RKO (cell line): ENCODE measurements around the gene ZNF195.
"Not testable (repeated sequence)": the region's sequence is repeated elsewhere in the genome, so short reads cannot be mapped to it uniquely, and the experiment has no call there.

Experiments
- DNase-seq: peaks from one replicate; pipeline ENCODE4 v3.0.0-alpha.2; 2016; ENCODE audit warnings: low spot score

ZNF195 gene

GRCh38 chr11:3378426-3379423 is at the start of gene ZNF195:
ZNF195 (minus strand) TSS chr11:3379146; CDS start chr11:3379040, 106 bp downstream.
- DNase-seq, result peak; percentile 98

- DNase-seq, result not testable (repeated sequence)
These were observed 49.1 kb upstream of the ZNF195 start for GRCh38 chr11:3428076-3428475.

GRCh38 chr11:3426541-3426940 is 47.6 kb upstream of the ZNF195 start:
- DNase-seq, result not testable (repeated sequence)

DNA sequence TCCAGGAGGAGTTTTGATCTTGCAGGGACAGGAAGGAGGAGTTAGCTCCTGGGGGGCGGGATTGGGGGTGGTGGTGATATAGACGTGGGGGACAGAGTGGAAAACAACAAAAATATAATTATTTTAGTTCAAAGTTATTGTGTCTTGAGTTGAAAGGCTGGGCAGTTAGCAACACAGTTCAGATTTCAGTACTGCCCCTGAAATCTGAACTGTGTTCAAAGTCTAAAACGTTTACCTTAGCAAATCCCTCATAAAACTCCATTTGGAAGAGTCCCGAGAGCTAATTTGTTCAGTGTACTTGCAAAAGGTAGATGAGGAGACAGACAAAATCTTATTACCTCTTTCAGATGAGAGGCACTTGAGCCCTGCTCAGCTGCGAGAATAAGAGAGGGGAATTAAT is 45.0 kb upstream of the ZNF195 start:
- DNase-seq, result not testable (repeated sequence)

GRCh38 chr11:3423138-3423731 is 44.3 kb upstream of the ZNF195 start:
- not testable (repeated sequence) for DNase-seq

- DNase-seq, result peak; percentile 91
These were observed 43.6 kb upstream of the ZNF195 start for GRCh38 chr11:3422380-3423137.

- DNase-seq, result peak; percentile 45
These were observed 42.8 kb upstream of the ZNF195 start for GRCh38 chr11:3421608-3422379.

DNA sequence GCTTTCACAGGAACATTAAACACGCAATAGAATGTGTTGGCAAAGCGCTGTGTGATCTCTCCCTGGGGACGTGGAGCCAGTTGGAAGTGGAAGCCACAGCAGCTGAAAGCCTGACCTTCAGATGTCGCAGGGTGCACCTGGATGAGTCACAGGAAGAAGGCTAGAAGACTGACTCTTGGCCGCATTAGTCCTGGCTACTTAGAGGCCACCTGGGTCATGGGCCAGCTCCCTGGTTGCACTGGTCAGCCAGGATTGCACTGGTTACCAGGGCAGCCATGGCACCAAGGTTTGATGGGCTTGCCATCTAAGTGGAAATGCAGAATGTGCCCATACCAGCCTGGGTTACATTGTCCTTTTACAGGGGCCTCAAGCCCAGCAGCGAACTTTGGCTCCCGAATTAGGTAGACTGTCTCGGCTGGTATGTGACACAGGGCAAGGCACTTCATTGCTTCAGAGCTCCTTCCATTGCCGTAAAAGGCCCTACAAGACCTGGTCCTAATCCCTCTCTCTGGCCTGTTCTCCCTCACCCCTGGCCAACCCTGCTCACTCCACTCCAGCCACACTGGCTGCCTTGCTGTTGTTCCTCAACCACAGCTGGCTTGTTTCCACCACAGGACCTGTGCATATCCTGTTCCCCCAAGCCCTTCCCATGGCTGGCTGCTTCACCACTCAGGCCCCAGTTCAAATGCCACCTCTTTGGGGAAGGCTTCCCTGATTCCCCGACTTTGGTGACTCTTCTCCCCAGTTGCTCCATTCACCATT is 41.5 kb upstream of the ZNF195 start:
- DNase-seq, result not testable (repeated sequence)

GRCh38 chr11:3419496-3419895 is 40.5 kb upstream of the ZNF195 start:
- not testable (repeated sequence) for DNase-seq

DNA sequence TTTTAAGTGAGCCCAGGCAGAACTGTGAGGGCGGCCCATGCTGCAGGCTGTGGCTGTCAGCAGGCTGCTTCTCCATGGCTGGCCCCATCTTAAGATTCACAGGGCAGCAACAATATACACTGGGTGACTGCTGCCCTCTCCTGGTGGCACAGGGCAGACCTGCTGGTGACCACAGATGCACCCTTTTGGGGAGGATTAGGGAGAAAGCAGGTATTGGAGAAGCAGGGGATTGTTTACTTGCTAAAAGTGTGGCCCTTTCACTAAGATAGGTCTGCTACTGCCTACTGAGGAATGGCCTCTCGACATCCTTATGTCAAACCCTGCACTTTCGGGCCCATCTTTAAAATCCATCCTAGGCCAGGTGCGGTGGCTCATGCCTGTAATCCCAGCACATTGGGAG is 38.1 kb upstream of the ZNF195 start:
- DNase-seq, result peak; percentile 65

DNA sequence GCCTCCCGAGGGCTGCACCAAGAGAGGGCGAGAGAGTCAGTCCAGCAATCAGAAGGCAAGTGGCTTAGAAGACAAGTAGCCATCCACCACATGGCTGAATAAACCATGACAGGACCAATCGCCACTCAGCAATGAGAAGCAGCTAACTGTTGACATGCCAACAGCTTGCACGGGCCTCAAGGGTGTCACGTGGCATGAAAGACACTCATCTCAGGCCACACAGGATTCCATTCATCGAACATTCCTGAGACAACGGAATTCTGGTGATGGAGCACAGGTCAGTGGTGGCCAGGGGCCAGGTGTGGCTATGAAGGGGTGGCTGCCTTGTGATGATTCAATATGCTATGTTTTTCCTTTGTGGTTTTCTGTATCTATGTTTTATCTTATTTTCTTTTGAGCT is 36.4 kb upstream of the ZNF195 start:
- DNase-seq, result not testable (repeated sequence)

DNA sequence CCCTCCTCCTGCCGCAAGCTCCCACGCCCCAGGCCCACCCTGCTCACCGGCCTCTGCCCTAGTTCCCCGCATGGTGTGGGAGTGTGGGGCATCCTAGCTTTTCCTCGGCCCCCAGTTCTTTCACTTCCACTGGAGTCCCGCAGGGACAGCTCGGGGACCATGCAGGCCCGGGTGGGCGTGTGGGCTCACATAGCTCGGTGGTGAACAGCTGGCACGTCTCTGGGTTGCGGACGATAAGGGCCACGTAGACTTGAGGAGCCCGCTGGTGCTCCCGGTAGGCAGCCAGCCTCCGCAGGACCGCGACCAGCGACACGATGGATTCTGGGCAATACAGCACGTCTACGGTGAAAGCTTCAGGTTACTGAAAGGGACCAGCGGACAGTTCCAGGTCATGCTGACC is 34.7 kb upstream of the ZNF195 start:
- not testable (repeated sequence) for DNase-seq

- DNase-seq, result no peak
These were observed 33.9 kb upstream of the ZNF195 start for GRCh38 chr11:3412837-3413236.

DNA sequence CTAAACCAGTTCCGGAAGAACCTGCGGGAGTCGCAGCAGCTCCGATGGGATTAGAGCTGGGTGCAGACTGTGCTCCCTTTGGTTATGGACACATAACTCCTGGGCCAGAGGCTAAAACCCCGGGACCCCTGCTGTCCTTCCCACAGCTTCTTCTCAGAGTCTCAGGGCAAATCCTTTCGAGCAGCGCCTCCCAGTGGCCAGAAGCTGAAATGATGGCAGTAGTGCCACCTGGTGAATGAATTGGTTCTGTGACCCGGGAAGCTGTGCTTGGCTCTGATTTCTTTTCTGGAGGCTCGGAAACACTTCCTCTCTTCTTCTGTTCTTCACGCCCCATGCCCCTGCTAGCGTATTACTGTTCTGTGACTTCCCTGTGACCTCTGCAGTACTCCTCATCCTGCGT is 29.8 kb upstream of the ZNF195 start:
- peak; percentile 55 for DNase-seq

GRCh38 chr11:3408058-3408605 is 29.2 kb upstream of the ZNF195 start:
- not testable (repeated sequence) for DNase-seq

DNA sequence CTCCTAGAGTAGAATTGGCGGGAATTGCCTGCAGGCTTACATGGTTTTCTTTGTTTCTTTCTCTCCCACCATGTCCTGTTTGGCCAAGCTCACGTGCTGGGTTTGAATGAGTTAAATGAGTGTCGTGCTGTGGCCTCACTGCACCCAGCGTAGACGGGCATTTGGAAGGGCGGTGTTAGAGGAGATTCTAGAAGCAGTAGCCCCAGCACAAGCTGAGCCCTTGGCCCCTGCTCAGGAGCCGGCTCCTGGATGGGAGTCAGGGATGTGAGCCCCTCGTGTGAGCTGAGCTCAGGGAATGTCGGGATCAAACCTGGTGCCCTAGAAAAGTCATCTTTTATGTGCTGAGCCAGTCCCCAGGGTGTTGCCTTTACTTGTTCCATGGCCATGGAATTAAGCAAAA is 28.0 kb upstream of the ZNF195 start:
- not testable (repeated sequence) for DNase-seq

- DNase-seq, result not testable (repeated sequence)
These were observed 27.4 kb upstream of the ZNF195 start for GRCh38 chr11:3406223-3406875.

- DNase-seq, result not testable (repeated sequence)
These were observed 25.4 kb upstream of the ZNF195 start for GRCh38 chr11:3404076-3404925.

DNA sequence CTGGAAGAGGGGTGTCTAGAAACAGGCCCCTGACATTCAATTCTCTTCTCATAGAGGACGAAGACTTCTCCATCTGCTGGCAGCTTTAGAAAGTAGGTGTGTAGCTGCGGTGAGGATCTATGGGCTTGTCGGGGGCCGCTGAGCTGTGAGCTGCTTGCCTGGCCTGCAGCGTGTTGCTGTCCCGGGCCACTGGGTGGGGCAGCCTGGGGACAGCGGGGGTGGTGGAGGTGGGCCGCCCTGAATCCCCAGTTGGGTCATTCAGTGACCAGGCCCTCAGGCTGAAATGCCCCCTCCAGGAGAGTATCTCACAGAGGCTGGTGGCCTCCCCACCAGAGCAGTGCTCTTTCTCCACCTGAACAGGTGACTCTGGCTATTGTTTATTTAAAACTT is 23.9 kb upstream of the ZNF195 start:
- not testable (repeated sequence) for DNase-seq
